Measurements from ENCODE around the gene HUWE1. TPM values are rescaled to one million over a fixed set of nuclear protein-coding genes. Genes with fewer than 3 reads are reported as not detected.
A peak's percentile ranks its signal among the peaks of the same experiment; 100 is the strongest.

HUWE1 gene
- polyA plus RNA-seq, 1 donor (not counting 4 experiments of a cell fraction or from before 2014, with no cell fraction given) = 53.6 TPM

- no peak for DNase-seq (ENCODE audit: low read depth, low spot score)
- Histone ChIP-seq H3K36me3 (ENCODE audit: control insufficient read depth in 2 of 2, extremely low read depth in 1 of 2, insufficient read depth in 2 of 2, low read length in 2 of 2) (no peaks in the 10 kb centered on the region), H3K9ac (ENCODE audit: control insufficient read depth, extremely low read depth, insufficient read depth, low read length) (peak overlapping the region; percentile 82), H3K9me3 (ENCODE audit: control insufficient read depth, low read depth, low read length) (no peaks in the 10 kb centered on the region), H2AFZ (ENCODE audit: control insufficient read depth, low read length) (peak overlapping the region; percentile 59), H3K27ac (ENCODE audit: control insufficient read depth, insufficient read depth, low read length) (peak overlapping the region; percentile 92), H4K20me1 (ENCODE audit: control insufficient read depth, extremely low read depth, insufficient read depth, low read length) (no peaks in the 10 kb centered on the region), H3K4me1 (ENCODE audit: control insufficient read depth, extremely low read depth, insufficient read depth, low read length) (peaks cover 2% of the 10 kb centered on the region), H3K79me2 (ENCODE audit: control insufficient read depth, insufficient read depth, low read length) (peaks cover 41% of the 10 kb centered on the region), H3K9me1 (ENCODE audit: control insufficient read depth, extremely low read depth, insufficient read depth, low read length) (no peaks in the 10 kb centered on the region), H3K27me3 (ENCODE audit: control insufficient read depth, extremely low read depth, insufficient read depth, low read length) (no peaks in the 10 kb centered on the region), H3K4me3 (ENCODE audit: control insufficient read depth in 2 of 3, extremely low read depth in 1 of 3, insufficient read depth in 2 of 3, low read depth in 1 of 3, low read length in 3 of 3) (peak overlapping the region; percentile 69 to 74 (median 72)), H3K4me2 (ENCODE audit: control insufficient read depth, extremely low read depth, insufficient read depth, low read depth, low read length) (peak overlapping the region; percentile 87)
- TF ChIP-seq EZH2 (IDR thresholded peaks at IDR 0.05; ENCODE audit: low read length) = no peak
- no peak for TF ChIP-seq CTCF (optimal IDR thresholded peaks at IDR 0.05 in 1 of 3, IDR thresholded peaks at IDR 0.05 in 1 of 3, conservative IDR thresholded peaks at IDR 0.05 in 1 of 3; ENCODE audit: extremely low read depth in 1 of 3, insufficient read depth in 2 of 3, low read length in 3 of 3)
- peak; percentile 29 for FAIRE-seq
- dilution Hi-C loops (cut with MboI; ENCODE audit: extremely low pct_ligation_motif_present, low sequenced_read_pairs) = no loop called here
Observed at GRCh38 chrX:53684415-53685192, 1.9 kb downstream of the HUWE1 start.

DNA sequence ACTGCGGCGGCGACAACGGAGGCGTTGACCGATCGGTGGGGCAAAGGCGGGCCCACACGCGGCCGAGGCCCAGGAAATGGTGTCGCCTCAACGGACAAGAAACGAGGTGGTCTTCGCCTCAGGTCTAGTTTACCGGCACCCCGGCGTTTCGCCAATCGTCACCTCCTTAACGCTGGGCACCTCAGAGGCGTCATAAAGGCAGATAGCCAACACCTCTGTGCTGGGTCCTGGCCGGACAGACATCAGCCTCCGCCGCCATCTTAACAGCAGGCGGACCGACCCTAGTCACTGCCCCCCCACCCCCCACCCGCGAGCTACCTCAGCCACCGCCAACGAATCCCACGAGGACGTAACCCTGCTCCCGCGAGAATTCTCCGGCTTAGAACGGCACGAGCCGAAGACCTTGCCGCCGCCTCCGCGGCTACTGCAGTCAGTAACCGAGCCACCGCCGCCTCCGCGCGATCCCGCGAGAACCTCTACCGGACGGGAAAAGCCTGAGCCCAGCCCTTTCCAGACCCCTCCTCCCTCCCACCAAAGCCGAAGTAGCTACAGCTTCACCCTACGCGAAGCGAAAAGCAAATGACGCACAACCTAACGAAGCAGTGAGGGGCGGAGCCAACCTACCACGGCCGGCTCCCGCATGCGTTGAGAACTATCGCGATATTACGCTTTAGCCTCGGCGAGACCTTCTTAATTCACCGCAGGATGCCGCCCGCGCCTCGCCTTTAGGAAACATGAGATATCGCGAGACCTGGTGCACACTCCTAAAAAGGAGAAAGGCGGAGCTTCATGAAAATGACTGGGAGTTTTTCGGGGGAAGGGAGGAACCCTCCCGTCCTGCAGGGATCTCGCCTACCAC, 2.7 kb downstream of the HUWE1 start:
- DNase-seq (ENCODE audit: low read depth, low spot score) (peak; percentile 82), FAIRE-seq (peak; percentile 13)
- H3K9ac ChIP-seq (ENCODE audit: control insufficient read depth, extremely low read depth, insufficient read depth, low read length) = peak overlapping the region; percentile 95
- peak overlapping the region; percentile 62 to 85 (median 70) for H3K4me3 ChIP-seq (ENCODE audit: control insufficient read depth in 2 of 3, extremely low read depth in 1 of 3, insufficient read depth in 2 of 3, low read depth in 1 of 3, low read length in 3 of 3)
- peaks cover 47% of the 10 kb centered on the region for H3K79me2 ChIP-seq (ENCODE audit: control insufficient read depth, insufficient read depth, low read length)
- H3K36me3 ChIP-seq (ENCODE audit: control insufficient read depth in 2 of 2, extremely low read depth in 1 of 2, insufficient read depth in 2 of 2, low read length in 2 of 2) = no peaks in the 10 kb centered on the region
- H2AFZ ChIP-seq (ENCODE audit: control insufficient read depth, low read length) = no peak overlapping the region
- dilution Hi-C loops (cut with MboI; ENCODE audit: extremely low pct_ligation_motif_present, low sequenced_read_pairs) = no loop called here
- peak overlapping the region; percentile 92 for H3K27ac ChIP-seq (ENCODE audit: control insufficient read depth, insufficient read depth, low read length)
- no peak overlapping the region for H3K4me2 ChIP-seq (ENCODE audit: control insufficient read depth, extremely low read depth, insufficient read depth, low read depth, low read length)
- no peaks in the 10 kb centered on the region for H3K9me1 ChIP-seq (ENCODE audit: control insufficient read depth, extremely low read depth, insufficient read depth, low read length)
- H3K27me3 ChIP-seq (ENCODE audit: control insufficient read depth, extremely low read depth, insufficient read depth, low read length) = no peaks in the 10 kb centered on the region
- TF ChIP-seq EZH2 (IDR thresholded peaks at IDR 0.05; ENCODE audit: low read length) (no peak), CTCF (optimal IDR thresholded peaks at IDR 0.05 in 1 of 3, IDR thresholded peaks at IDR 0.05 in 1 of 3, conservative IDR thresholded peaks at IDR 0.05 in 1 of 3; ENCODE audit: extremely low read depth in 1 of 3, insufficient read depth in 2 of 3, low read length in 3 of 3) (peak in 1 of 3 experiments; percentile 37)
- H4K20me1 ChIP-seq (ENCODE audit: control insufficient read depth, extremely low read depth, insufficient read depth, low read length) = no peaks in the 10 kb centered on the region
- no peaks in the 10 kb centered on the region for H3K9me3 ChIP-seq (ENCODE audit: control insufficient read depth, low read depth, low read length)
- H3K4me1 ChIP-seq (ENCODE audit: control insufficient read depth, extremely low read depth, insufficient read depth, low read length) = peaks cover 2% of the 10 kb centered on the region
